HUES48 (cell line): ENCODE measurements around the gene LRRC61.
A peak's percentile ranks its signal among the peaks of the same experiment; 100 is the strongest.
"Not testable (repeated sequence)": the region's sequence is repeated elsewhere in the genome, so short reads cannot be mapped to it uniquely, and the experiment has no call there.

Experiments used
- H3K27ac ChIP-seq: one replicate; pipeline ENCODE4 v1.7.0; 2013; ENCODE audit warnings: low read depth, low read length, inconsistent platforms
- H3K27me3 ChIP-seq: 2 replicates; pipeline ENCODE4 v1.6.1; 2013; ENCODE audit warnings: mild to moderate bottlenecking, low read length; ENCODE audit not compliant: control insufficient read depth, insufficient read depth
- H3K36me3 ChIP-seq: 2 replicates; pipeline ENCODE4 v1.6.1; 2013; ENCODE audit warnings: low read length; ENCODE audit not compliant: control insufficient read depth, insufficient read depth
- H3K4me1 ChIP-seq: 2 replicates; pipeline ENCODE4 v1.6.1; 2013; ENCODE audit warnings: mild to moderate bottlenecking, low read length; ENCODE audit not compliant: control insufficient read depth, insufficient read depth
- H3K4me3 ChIP-seq: 2 replicates; pipeline ENCODE4 v1.5.1; 2013; ENCODE audit warnings: mild to moderate bottlenecking, low read depth, low read length
- H3K9ac ChIP-seq: 2 replicates; pipeline ENCODE4 v1.6.1; 2013; ENCODE audit warnings: mild to moderate bottlenecking, low read depth, low read length, moderate library complexity
- H3K9me3 ChIP-seq: 2 replicates; pipeline ENCODE4 v1.6.1; 2013; ENCODE audit warnings: low read length; ENCODE audit not compliant: control insufficient read depth, insufficient read depth

The LRRC61 gene

GRCh38 chr7:150385884-150386283 is 62.7 kb downstream of the LRRC61 start:
- H3K9me3 ChIP-seq, H3K9ac ChIP-seq, H3K4me3 ChIP-seq, H3K27me3 ChIP-seq: not testable (repeated sequence)
- peak overlapping the region; percentile 96 for H3K27ac ChIP-seq
- peaks cover 42% of the 10 kb centered on the region for H3K36me3 ChIP-seq
- H3K4me1 ChIP-seq: peaks cover 47% of the 10 kb centered on the region
